Thymus (tissue), 11 donors: ENCODE results near the gene IKBIP. TPM values are rescaled to one million over a fixed set of nuclear protein-coding genes. Genes with fewer than 3 reads are reported as not detected.
"Not testable (repeated sequence)": the region's sequence is repeated elsewhere in the genome, so short reads cannot be mapped to it uniquely, and the experiment has no call there.

Experiments
- DNase-seq, 9 donors: peaks; one replicate each; pipeline ENCODE4 v3.0.0-alpha.2; 2013; ENCODE audit warnings: low spot score in 9 of 9, low read depth in 6 of 9, missing footprints in 1 of 9
- H3K27ac ChIP-seq, 2 donors: one replicate each; pipeline ENCODE4 v1.5.1; 2013; ENCODE audit warnings: control low read depth in 1 of 2, low read depth in 1 of 2, low read length in 1 of 2, mild to moderate bottlenecking in 1 of 2, moderate library complexity in 1 of 2
- H3K27me3 ChIP-seq, 2 donors: one replicate each; pipeline ENCODE4 v1.5.1; 2013; ENCODE audit warnings: low read length in 1 of 2; ENCODE audit not compliant: control insufficient read depth in 2 of 2, insufficient read depth in 1 of 2
- H3K36me3 ChIP-seq, 2 donors: one replicate each; pipeline ENCODE4 v1.5.1; 2013; ENCODE audit warnings: low read length in 1 of 2, mild to moderate bottlenecking in 1 of 2, moderate library complexity in 1 of 2; ENCODE audit not compliant: control insufficient read depth in 2 of 2, insufficient read depth in 2 of 2
- H3K4me1 ChIP-seq, 2 donors: one replicate each; pipeline ENCODE4 v1.5.1; 2013; ENCODE audit warnings: low read length in 2 of 2; ENCODE audit not compliant: control insufficient read depth in 2 of 2, insufficient read depth in 2 of 2
- H3K4me3 ChIP-seq, 2 donors: one replicate each; pipeline ENCODE4 v1.5.1; 2013; ENCODE audit warnings: low read length in 2 of 2, control low read depth in 1 of 2, mild to moderate bottlenecking in 1 of 2
- H3K9me3 ChIP-seq, 2 donors: one replicate each; pipeline ENCODE4 v1.5.1; 2013; ENCODE audit warnings: low read length in 1 of 2, mild to moderate bottlenecking in 1 of 2; ENCODE audit not compliant: control insufficient read depth in 2 of 2, insufficient read depth in 1 of 2
- WGBS: extraction: QIAGEN DNeasy Blood & Tissue Kit; methylation state at CpG from one replicate; pipeline ENCODE4 v1.1.7; 2013; 5-methylcytosine and 5-hydroxymethylcytosine counted together
- polyA plus RNA-seq: library from polyadenylated mRNA; stranded (reverse); fragments of 200-250 nt; gene quantifications from one replicate; pipeline ENCODE4 v1.2.3, GENCODE V29; 2013
- total RNA-seq: library from RNA; stranded (reverse); fragments of 120-200 nt; gene quantifications from one replicate; pipeline ENCODE4 v1.2.4, GENCODE V29; 2013
- donor health status: healthy.

IKBIP gene
- total and polyA plus RNA-seq, 2 donors, result 17.4 to 28.7 TPM

DNA sequence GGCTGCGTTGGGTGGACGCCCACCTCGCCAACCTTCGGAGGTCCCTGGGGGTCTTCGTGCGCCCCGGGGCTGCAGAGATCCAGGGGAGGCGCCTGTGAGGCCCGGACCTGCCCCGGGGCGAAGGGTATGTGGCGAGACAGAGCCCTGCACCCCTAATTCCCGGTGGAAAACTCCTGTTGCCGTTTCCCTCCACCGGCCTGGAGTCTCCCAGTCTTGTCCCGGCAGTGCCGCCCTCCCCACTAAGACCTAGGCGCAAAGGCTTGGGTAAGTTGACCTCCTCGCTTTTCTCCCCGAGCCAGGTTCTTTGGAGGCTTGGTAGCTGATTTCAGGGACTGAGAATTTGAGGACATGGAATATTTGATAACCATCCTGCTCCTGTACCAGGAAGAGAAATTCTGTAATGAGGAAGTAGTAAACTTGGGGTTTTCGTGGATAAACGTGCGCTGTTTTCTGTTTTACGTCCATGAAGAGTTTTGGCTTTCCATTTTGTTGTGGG is 1.0 kb upstream of the IKBIP start:
- H3K9me3 ChIP-seq, result peaks cover 0 to 2% of the 10 kb centered on the region in 2 donors
- peak overlapping the region; percentile 55 to 96 for H3K4me3 ChIP-seq
- DNase-seq, result peak in 4 of 9 donors; percentile 23 to 42 (median 28)
- no peaks in the 10 kb centered on the region for H3K27me3 ChIP-seq
- under 1% methylated on average over 24 of the region's 24 CpGs for WGBS
- H3K36me3 ChIP-seq, result peaks cover 0 to 8% of the 10 kb centered on the region in 2 donors
- H3K4me1 ChIP-seq, result peaks cover 2 to 7% of the 10 kb centered on the region in 2 donors
- H3K27ac ChIP-seq, result peak overlapping the region; percentile 50 to 75

DNA sequence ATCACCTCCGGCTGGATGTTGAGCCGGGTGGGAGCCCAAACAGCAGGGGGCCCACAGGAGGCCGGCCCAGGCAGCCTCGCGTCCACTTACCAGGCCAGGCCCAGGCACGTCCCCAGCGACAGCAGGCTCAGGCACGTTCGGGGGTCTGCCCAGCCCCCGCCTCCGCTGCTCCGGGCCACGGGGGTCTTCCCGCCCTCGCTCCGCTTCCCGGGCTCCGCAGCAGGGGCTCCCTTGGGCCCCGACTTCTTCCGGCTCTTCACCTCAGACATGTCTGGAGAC is 216 bp downstream of the IKBIP start:
- Histone ChIP-seq H3K4me3 (peak overlapping the region; percentile 55 to 96), H3K9me3 (peaks cover 0 to 2% of the 10 kb centered on the region in 2 donors), H3K36me3 (peaks cover 0 to under 1% of the 10 kb centered on the region in 2 donors), H3K27me3 (no peaks in the 10 kb centered on the region), H3K4me1 (peaks cover 2 to 7% of the 10 kb centered on the region in 2 donors), H3K27ac (peak overlapping the region; percentile 82 to 91)
- under 1% methylated on average over 20 of the region's 20 CpGs for WGBS
- no peak for DNase-seq

DNA sequence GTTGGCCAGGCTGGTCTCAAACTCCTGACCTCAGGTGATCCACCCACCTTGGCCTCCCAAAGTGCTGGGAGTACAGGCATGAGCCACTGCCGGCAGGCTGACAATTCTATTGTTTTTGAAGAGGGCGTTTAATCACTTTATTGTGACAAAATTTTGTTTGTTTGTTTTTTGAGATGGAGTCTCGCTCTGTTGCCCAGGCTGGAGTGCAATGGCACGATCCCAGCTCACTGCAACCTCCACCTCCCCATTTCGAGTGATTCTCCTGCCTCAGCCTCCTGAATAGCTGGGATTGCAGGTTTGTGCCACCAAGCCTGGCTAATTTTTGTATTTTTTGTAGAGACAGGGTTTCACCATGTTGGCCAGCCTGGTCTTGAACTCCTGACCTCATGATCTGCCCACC is 1.8 kb downstream of the IKBIP start:
- WGBS, result 96% methylated on average over 5 of the region's 5 CpGs
- not testable (repeated sequence) for H3K27me3 ChIP-seq, H3K4me3 ChIP-seq, DNase-seq, H3K36me3 ChIP-seq, H3K4me1 ChIP-seq, H3K27ac ChIP-seq, H3K9me3 ChIP-seq

DNA sequence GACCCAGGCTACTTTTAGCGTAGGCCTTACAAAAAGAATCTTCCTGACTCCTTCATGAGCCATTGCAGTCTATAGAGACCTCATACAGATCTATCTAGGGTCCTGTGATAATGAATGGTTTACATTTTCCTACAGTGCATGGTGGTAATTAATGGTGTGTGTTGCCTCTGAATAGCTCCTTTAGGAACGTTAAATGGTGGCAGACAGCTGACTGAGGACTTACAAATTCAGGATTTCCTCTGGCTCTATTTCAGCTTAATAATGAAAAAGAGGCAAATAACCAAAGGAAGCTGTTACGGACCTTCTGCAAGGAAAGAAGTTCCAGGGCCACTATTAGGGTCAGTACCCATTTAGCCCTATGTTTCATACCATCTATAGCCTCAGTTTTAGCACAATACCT is 5.1 kb downstream of the IKBIP start:
- peaks cover 0 to 2% of the 10 kb centered on the region in 2 donors for H3K4me1 ChIP-seq
- WGBS, result 97% methylated on average over 3 of the region's 3 CpGs
- no peak for DNase-seq
- H3K36me3 ChIP-seq, result no peaks in the 10 kb centered on the region
- no peaks in the 10 kb centered on the region for H3K27me3 ChIP-seq
- peaks cover 0 to 2% of the 10 kb centered on the region in 2 donors for H3K9me3 ChIP-seq
- H3K4me3 ChIP-seq, result no peak overlapping the region
- no peak overlapping the region for H3K27ac ChIP-seq

DNA sequence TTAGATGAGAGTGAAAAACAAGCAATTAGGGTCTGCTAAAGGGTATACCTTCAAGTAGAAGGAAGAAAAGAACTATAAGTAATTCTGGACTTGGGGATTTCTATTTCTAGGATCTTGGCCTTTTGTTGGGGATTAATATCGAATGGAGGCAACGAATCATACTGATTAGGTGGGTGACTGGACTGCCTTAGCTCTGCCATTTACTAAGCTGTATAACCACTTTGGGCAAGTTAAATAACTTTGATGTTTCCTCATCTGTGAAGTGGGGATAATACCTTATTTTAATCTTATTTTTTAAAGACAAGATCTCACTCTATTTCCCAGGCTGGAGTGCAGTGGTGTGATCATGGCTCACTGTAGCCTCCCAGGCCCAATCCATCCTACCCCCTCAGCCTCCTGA is 6.6 kb downstream of the IKBIP start:
- WGBS, result 97% methylated on average over 2 of the region's 2 CpGs

DNA sequence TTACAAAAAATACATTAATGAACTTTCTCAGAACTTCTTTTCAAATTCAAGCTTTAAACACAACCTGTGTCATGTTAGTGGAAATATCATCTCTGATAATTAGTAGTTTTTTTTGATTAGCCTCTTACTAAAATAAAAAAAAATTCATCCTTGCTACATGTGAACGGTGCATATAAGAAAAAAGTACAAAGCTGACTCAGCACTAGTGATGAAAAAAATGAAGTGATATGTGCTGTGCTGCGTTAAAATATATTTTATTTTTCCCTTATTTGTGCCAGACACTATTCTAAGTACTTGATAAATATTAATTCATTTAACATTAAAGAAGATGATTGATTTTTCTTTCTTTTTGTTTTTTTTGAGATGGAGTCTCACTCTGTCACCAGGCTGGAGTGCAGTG is 7.5 kb downstream of the IKBIP start:
- no peaks in the 10 kb centered on the region for H3K27me3 ChIP-seq
- H3K4me3 ChIP-seq, result no peak overlapping the region
- no peaks in the 10 kb centered on the region for H3K9me3 ChIP-seq
- WGBS, result 88% methylated on average over 2 of the region's 2 CpGs
- no peak for DNase-seq
- no peaks in the 10 kb centered on the region for H3K4me1 ChIP-seq
- H3K36me3 ChIP-seq, result peaks cover 2 to 11% of the 10 kb centered on the region in 2 donors
- H3K27ac ChIP-seq, result no peak overlapping the region

More for the DNA sequence above, 6.6 kb downstream of the IKBIP start:
- peaks cover 0 to 2% of the 10 kb centered on the region in 2 donors for H3K4me1 ChIP-seq
- H3K27ac ChIP-seq, result no peak overlapping the region
- H3K36me3 ChIP-seq, result peaks cover 0 to 8% of the 10 kb centered on the region in 2 donors
- H3K4me3 ChIP-seq, result no peak overlapping the region
- no peaks in the 10 kb centered on the region for H3K9me3 ChIP-seq
- DNase-seq, result no peak
- H3K27me3 ChIP-seq, result no peaks in the 10 kb centered on the region

DNA sequence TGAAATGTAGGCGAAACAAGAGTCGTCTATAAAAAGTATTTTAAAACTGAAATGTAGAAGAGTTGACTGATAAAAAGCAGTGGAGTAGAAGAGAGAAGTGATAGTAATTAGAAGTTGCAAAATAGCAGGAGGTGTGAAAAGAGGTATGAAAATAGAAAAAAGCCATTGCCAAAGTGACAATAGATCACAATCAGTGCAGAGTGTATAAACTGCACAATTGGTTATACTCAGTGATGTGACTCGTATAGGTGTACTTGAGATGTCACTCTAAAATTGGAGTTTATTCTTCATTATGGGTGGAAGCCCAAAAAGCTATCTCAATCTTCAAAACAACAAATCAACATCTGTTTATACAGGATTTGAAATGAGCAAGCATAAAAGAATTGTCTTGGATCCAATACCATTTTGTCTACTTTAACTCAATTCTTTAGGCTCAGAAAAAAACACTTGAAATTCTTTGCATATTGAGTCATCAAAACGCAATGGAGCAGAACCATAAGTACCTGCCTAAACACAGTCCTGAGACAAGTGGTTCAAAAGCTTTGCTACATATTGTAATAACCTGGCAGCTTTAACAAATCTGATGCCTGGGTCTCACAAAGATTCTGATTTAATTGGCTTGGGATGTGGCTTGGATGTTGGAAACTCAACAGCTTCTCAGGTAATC is 8.8 kb downstream of the IKBIP start:
- no peak overlapping the region for H3K4me3 ChIP-seq
- no peaks in the 10 kb centered on the region for H3K27me3 ChIP-seq
- H3K9me3 ChIP-seq, result no peaks in the 10 kb centered on the region
- H3K27ac ChIP-seq, result no peak overlapping the region
- H3K4me1 ChIP-seq, result no peaks in the 10 kb centered on the region
- DNase-seq, result peak in 1 of 9 donors; percentile 7
- peaks cover 5 to 11% of the 10 kb centered on the region in 2 donors for H3K36me3 ChIP-seq
- WGBS, result 94% methylated on average over 4 of the region's 4 CpGs

DNA sequence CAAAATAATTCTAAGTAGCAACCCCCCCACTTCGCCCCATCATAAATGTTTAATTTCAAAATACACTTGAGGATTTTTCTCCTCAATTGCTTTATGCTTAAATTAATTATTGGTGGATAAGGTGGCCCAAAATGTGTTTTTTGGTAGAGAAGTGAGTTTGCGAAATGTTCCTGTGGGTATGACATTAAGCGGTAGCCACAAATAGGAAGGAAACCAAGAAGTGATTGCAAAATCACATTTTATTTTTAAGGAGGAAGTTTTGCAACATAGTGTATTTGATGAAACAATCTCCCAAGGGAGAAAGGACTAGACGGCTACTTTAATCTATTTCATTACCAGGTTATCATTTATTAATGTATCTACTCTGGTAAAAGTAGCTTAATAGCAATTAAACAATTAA is 25.6 kb downstream of the IKBIP start:
- no peaks in the 10 kb centered on the region for H3K36me3 ChIP-seq
- H3K27me3 ChIP-seq, result no peaks in the 10 kb centered on the region
- 52% methylated on average over 4 of the region's 4 CpGs for WGBS
- H3K27ac ChIP-seq, result no peak overlapping the region
- H3K4me1 ChIP-seq, result no peaks in the 10 kb centered on the region
- H3K4me3 ChIP-seq, result no peak overlapping the region
- no peaks in the 10 kb centered on the region for H3K9me3 ChIP-seq
- no peak for DNase-seq

DNA sequence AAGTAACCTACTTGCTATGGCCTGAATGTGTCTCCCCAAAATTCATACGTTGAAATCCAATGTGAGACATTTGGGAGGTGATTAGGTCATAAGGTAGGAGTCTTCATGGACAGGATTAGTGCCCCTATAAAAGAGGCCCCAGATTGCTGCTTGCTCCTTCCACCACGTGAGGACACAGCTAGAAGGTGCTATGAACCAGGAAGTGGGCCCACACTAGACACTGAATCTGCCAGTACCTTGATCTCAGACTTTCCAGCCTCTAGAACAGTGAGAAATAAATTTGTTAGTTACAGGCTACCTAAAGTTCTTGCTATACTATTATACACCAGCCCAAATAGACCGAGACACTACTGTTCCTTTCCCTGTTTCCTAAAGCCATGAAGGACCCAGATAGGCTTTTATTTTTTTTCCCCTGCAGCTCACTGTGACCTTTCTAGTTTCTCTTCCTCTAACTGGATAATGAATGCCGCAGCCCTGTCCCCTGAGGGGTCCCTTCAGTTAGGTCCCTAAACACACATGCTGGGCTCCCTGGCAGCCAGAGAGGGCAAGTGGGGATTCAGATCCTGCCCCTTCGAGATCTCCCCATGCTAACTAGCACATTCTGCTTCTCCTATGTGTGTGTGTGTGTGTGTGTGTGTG is 31.8 kb downstream of the IKBIP start:
- peak in 5 of 9 donors; percentile 17 to 69 (median 43) for DNase-seq
- peaks cover 0 to 9% of the 10 kb centered on the region in 2 donors for H3K4me1 ChIP-seq
- peak overlapping the region; percentile 40 to 64 for H3K27ac ChIP-seq
- 73% methylated on average over 5 of the region's 5 CpGs for WGBS
- H3K27me3 ChIP-seq, result no peaks in the 10 kb centered on the region
- no peaks in the 10 kb centered on the region for H3K36me3 ChIP-seq
- H3K4me3 ChIP-seq, result no peak overlapping the region
- no peaks in the 10 kb centered on the region for H3K9me3 ChIP-seq
